NCI-H2029 treated with DMSO at 0.1 percent for 48 hours (cell line): Measurements from ENCODE around the gene LRRC75A.
"Not testable (repeated sequence)": the region's sequence is repeated elsewhere in the genome, so short reads cannot be mapped to it uniquely, and the experiment has no call there.

Source experiments
- DNase-seq: peaks from one replicate; lab custom pipeline; 2025; lab: John Stamatoyannopoulos, UW

Gene LRRC75A

GRCh38 chr17:16472539-16472938 lies 19.5 kb downstream of the LRRC75A start:
- no peak for DNase-seq

GRCh38 chr17:16471295-16471694 lies 20.7 kb downstream of the LRRC75A start:
- no peak for DNase-seq

- DNase-seq: peak; percentile 61
Measured at GRCh38 chr17:16470265-16470664, 21.7 kb downstream of the LRRC75A start.

- DNase-seq: no peak
Measured at GRCh38 chr17:16468428-16468992, 23.5 kb downstream of the LRRC75A start.

GRCh38 chr17:16467886-16468285 lies 24.1 kb downstream of the LRRC75A start:
- DNase-seq: no peak

- no peak for DNase-seq
Measured at GRCh38 chr17:16467044-16467443, 24.9 kb downstream of the LRRC75A start.

GRCh38 chr17:16466407-16466806 lies 25.6 kb downstream of the LRRC75A start:
- no peak for DNase-seq

GRCh38 chr17:16465861-16466338 lies 26.1 kb downstream of the LRRC75A start:
- DNase-seq: peak; percentile 26

GRCh38 chr17:16465052-16465312 lies 27.0 kb downstream of the LRRC75A start:
- no peak for DNase-seq

- no peak for DNase-seq
Measured at GRCh38 chr17:16464303-16465051, 27.5 kb downstream of the LRRC75A start.

- DNase-seq: peak; percentile 41
Measured at GRCh38 chr17:16463358-16464302, 28.4 kb downstream of the LRRC75A start.

GRCh38 chr17:16462070-16462864 lies 29.7 kb downstream of the LRRC75A start:
- DNase-seq: no peak

- DNase-seq: no peak
Measured at GRCh38 chr17:16461606-16461866, 30.5 kb downstream of the LRRC75A start.

- DNase-seq: no peak
Measured at GRCh38 chr17:16460796-16461605, 31.0 kb downstream of the LRRC75A start.

- no peak for DNase-seq
Measured at GRCh38 chr17:16459855-16460550, 32.0 kb downstream of the LRRC75A start.

- no peak for DNase-seq
Measured at GRCh38 chr17:16459271-16459670, 32.7 kb downstream of the LRRC75A start.

GRCh38 chr17:16456742-16457316 lies 35.2 kb downstream of the LRRC75A start:
- DNase-seq: no peak

GRCh38 chr17:16455997-16456741 lies 35.8 kb downstream of the LRRC75A start:
- DNase-seq: no peak

- DNase-seq: no peak
Measured at GRCh38 chr17:16453493-16453851, 38.5 kb downstream of the LRRC75A start.

GRCh38 chr17:16452268-16452667 lies 39.7 kb downstream of the LRRC75A start:
- not testable (repeated sequence) for DNase-seq
